Measurements from ENCODE around the gene IPO13.

Gene IPO13

DNA sequence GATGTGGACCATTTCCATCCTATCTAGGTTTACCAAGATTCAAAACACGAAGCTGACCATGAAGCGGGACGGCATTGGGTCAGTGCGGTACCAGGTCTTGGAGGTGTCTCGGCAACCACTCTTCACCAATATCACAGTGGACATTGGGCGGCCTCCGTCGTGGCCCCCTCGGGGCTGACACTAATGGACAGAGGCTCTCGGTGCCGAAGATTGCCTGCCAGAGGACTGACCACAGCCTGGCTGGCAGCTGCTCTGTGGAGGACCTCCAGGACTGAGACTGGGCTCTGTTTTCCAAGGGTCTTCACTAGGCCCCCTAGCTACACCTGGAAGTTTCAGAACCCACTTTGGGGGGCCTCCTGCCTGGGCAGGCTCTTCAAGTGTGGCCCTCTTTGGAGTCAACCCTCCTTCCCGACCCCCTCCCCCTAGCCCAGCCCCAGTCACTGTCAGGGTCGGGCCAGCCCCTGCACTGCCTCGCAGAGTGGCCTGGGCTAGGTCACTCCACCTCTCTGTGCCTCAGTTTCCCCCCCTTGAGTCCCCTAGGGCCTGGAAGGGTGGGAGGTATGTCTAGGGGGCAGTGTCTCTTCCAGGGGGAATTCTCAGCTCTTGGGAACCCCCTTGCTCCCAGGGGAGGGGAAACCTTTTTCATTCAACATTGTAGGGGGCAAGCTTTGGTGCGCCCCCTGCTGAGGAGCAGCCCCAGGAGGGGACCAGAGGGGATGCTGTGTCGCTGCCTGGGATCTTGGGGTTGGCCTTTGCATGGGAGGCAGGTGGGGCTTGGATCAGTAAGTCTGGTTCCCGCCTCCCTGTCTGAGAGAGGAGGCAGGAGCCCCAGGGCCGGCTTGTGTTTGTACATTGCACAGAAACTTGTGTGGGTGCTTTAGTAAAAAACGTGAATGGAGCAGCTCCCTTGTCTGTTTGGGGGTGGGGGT, 43.8 kb downstream of the IPO13 start:
- no peak for ATAC-seq

- no peak for ATAC-seq
Observed at GRCh38 chr1:43991200-43991475, 44.4 kb downstream of the IPO13 start.

- ATAC-seq: peak; percentile 77 to 82
Observed at GRCh38 chr1:43991476-43992231, 44.9 kb downstream of the IPO13 start, which contains the start of gene CCDC24. TSS of gene CCDC24 (plus strand) at chr1:43991599. CDS start at chr1:43991879, 280 bp downstream.

GRCh38 chr1:43992232-43992995, 45.7 kb downstream of the IPO13 start:
- no peak for ATAC-seq

- ATAC-seq: no peak
Observed at GRCh38 chr1:43993206-43993914, 46.6 kb downstream of the IPO13 start.

DNA sequence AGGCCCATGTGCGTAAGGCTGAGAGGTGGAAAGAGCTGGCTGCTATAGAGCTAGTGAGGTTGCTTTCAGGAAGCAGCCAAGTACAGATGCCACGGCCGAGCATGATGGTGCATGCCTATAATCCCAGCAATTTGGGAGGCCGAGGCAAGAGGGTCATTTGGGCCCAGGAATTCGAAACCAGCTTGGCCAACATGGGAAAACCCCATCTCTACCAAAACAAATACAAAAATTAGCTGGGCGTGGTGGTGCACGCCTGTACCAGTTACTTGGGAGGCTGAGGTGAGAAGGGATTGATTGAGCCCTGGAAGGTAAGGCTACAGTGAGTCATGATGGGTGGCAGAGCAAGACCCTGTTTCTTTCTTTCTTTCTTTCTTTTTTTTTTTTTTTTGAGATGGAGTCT, 47.3 kb downstream of the IPO13 start:
- ATAC-seq: no peak

DNA sequence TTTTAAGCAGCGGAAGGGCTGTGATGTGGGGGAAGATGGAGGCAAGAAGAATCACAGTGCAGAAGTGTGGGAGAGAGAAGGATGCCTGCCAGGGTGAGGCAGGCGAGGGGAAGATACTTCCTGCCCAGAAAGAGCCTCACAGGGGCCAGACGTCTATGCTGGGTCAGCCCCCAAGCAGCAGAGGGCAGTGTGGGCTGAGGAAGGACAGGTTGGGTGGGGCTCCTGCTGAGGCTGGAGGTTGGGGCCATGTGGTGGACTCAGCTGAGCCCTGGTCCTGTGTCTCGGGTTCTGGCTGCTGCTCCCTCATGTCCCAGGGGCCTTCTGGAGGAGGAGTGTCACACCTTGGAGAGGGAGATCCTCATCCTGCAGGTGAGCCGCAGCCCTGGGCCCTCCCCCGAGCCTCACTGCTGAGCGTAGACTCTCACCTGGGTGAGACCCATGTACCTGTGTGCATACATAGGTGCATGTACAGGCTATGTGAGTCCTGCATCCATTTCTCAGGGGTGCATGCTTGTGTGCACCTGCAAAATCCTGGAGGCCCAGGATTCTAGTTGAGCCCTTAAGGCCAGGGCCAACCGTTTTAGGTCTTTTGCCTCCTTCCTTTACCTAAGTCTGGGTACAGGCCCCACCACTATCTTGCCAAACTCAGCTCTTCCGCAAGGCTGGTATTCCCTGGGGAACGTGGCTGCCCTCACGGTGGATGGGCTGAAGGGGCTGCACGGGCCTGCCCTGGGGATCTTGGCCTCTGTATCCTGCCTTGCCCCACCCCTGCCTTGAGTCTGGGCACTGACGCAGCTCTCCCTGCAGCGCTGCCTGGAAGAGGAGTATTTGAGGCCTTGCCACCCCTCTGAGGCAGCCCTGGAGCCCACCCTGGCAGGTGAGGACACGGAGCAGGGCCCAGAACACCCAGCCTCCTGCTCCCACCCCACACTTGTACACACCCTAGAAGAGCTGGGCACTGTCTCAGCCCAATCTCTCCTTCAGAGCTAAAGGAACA, 48.3 kb downstream of the IPO13 start:
- no peak for ATAC-seq

- no peak for ATAC-seq
Observed at GRCh38 chr1:43995984-43996732, 49.4 kb downstream of the IPO13 start.

GRCh38 chr1:43996733-43997115, 50.0 kb downstream of the IPO13 start:
- ATAC-seq: no peak

DNA sequence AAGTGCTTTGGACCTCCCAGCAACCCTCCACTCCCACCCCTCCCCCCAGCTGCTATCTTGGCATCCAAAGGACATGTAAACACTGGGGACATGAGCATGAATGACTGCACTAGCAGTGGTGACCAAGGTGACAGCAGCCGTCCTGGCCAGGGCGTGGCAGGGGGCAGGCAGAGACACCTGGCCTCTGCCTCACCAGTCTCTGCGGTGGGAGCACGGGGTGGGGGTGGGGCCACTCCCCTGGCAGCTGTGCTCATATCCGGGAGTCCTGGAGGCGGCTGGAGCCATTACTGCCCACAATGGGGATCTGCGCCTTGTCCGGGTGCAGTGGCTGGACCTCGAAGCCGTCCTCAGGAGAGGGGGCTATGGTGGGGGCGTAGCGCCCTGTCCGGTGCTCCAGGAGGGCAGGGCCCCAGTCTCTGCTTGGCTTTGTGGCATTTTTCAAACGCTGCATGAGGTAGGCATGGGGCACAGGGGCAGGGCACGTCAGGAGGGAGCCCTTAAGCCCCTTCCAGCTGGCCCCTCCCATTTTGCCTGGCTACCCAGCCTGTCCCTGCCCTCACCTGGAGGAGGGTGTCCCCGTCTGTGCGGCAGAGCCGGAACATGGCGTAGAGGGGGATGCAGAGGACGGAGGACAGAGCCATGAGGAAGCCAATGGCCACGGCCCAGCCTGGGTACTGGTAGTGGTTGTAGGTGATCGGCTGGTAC, 50.7 kb downstream of the IPO13 start:
- no peak for ATAC-seq

DNA sequence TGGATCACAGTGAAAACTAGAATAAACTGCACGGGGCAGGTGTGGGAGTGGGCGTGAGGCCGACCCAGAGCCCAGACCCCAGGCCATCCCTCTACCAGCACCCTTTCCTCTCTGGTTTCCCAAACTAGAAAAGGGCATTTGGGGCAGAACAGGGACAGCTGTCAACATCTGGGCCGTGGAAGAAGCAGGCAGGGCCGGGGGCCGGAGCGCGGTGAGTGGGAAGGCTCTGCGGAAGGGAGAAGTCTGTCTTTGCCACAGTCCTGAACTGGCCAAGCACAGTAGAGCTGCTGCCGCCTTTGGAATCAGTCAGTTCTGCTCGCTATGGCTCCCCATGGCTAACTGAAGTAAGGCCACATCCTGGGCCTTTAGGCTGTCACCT, 51.2 kb downstream of the IPO13 start:
- ATAC-seq: no peak

DNA sequence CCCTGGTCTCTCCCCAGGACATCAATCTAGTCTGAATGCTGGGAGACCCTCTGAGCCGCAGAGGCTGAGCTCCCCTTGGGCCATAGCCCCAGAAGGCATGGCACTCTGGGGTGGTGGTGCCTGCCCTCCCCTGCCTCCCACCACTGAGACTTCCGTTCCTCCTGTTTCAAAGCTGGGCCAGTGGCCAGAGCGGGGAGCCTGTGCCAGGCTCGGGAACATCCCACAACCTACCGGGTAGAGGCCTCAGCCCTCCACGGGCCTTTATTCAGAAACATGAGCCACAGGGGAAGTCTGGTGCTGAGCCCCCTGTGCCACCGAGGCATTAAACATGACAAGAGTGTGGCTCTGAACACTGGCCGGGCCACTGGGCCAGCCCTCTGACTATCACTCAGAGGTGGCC, 52.7 kb downstream of the IPO13 start:
- ATAC-seq: no peak

GRCh38 chr1:44000122-44000665, 53.4 kb downstream of the IPO13 start:
- ATAC-seq: no peak

DNA sequence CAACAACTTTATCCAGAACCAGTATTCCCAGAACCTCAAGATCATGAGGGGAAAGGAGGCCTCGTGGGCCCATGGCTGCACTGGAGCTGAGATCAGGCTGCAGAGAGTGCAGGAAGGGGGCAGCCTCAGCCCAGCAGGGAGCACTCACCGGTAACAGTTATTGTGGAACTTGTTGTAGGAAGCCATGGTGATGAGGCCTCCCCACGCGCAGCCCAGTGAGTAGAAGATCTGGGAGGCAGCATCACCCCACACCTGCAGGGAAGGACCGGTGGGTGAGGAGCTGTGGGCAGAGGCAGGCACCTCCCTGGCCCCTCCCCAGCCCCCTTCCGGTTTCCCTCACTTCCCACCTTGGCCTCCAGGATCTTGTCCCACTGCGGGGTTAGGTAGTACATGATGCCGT, 55.4 kb downstream of the IPO13 start:
- ATAC-seq: no peak

DNA sequence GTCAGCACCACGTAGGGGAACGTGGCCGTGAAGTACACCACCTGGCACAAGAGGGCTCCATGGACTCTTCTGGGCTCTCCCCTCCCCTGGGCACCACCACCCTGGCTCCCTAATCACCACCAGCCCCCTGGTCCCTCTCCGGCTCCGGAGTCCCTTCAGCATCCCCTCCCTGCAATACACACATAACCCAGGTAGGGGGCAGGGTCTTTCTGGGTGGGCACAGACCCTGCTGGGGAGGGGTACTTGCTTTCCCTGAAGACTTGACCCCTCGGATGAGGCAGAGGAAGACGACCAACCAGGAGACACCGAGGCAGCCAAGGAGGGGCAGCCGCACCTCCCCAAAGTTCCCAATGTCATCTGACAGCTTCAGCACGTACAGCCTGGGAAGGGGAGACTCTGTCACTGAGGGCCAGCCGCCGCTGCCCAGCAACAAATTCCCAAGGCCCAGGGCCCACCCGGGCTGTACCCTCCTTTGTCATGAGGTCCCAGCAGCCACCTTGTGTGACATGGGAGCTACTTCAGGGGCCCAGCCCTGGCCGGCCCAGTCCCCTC, 55.9 kb downstream of the IPO13 start:
- ATAC-seq: no peak

DNA sequence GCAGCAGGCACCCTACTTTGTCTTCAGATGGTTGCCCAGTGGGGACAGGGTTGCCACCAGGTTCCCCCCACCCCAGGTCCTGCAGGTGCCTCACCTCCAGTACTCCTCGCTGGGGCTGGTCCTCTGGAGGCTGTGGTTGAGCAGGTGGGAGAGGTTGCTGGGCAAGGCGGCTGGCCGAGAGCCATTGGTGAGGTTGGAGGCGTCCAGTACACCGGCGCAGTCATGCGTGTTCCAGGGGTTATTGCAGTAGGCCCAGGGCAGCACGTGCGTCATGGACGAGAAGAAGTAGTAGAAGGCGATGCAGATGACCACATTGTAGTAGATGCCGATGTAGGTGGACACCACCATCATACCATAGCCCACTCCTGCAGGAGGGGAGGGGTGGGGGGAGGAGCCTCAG, 61.5 kb downstream of the IPO13 start:
- ATAC-seq: no peak

DNA sequence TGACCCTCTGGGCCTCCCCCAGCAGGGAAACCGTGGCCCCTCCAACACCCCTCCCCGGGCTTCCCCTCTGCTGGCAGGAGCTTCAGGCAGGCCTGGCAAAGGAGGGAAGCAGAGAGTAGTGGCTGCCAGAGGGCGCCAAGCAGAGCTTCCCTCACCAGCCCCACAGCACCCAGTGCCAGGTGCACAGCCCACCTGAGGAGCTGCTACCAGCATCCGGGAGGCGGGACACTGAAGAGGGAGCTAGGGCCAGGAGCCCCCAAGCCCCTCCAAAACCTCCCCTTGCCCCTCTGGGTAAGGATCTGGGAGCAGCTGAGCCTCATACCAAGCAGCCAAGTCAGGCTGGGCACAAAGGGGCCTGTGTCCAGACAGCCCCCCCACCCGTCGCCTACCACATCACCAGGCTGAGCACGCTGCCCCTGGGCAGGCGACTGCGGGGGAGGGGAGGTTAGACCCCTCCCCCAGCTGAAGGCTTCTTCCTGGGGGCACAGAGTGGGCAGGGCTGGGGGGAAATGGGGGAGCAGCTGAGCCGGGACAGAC, 64.3 kb downstream of the IPO13 start:
- no peak for ATAC-seq

DNA sequence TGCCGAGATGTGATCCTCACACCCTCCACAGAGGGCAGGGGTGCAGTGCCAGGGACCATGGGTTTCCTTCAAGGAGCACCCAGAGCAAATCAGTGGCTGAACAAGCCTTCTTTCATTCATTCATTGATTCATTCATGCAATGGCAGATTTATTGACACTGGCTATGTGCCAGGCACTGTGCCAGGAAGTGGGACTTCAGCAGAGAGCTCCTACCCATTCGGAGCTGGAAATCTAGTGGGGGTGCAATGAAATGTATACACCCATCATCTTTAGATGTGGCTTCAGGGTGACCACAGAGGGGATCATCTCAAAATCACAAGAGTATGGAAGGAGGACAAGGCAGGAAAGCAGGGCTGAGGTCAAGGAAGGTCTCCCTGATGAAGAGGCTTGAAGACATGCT, 65.7 kb downstream of the IPO13 start:
- no peak for ATAC-seq

DNA sequence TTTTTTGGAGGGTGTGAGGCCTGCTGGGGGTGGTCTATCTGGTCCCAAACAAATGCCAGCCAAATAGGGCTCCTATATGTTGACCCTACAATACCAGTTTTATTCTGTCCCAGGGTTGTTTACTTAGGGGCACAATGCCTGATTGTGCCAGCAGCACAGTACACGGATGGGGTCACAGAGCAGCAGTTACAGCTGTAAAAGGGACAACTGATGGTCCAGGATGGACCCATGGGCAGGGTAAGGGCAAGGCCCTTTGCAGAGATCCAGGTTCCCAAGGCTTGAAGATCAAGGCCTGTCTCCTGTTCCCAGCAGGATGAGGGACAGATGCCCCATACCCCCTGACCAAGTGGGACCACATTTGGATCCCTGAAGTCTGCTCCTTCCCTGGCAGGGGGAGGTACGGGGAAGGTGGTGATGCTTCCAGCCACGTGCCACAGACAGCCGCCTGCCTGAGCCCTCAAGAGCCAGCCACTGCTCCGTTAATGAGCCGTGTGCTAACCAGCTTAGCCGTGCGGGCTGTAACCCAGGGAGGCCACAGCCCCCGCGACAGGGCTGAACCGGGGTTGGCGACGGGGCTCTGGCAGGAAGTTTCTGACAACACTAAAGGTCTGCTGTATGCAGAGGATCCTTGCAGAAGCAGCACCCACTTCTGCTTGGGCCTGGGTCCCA, 66.3 kb downstream of the IPO13 start:
- ATAC-seq: no peak
